HG02970 (cell line): ENCODE results near the gene CCNF.
"Not testable (repeated sequence)": the region's sequence is repeated elsewhere in the genome, so short reads cannot be mapped to it uniquely, and the experiment has no call there.

Experiments
- ATAC-seq: cut with Tn5 transposase; IDR thresholded peaks from one replicate; pipeline ENCODE4 v1.9.1; 2021; ENCODE audit warnings: mild to moderate bottlenecking, moderate library complexity, moderate number of reproducible peaks; ENCODE audit not compliant: unreplicated experiment, low FRiP score

The CCNF gene, protein sequence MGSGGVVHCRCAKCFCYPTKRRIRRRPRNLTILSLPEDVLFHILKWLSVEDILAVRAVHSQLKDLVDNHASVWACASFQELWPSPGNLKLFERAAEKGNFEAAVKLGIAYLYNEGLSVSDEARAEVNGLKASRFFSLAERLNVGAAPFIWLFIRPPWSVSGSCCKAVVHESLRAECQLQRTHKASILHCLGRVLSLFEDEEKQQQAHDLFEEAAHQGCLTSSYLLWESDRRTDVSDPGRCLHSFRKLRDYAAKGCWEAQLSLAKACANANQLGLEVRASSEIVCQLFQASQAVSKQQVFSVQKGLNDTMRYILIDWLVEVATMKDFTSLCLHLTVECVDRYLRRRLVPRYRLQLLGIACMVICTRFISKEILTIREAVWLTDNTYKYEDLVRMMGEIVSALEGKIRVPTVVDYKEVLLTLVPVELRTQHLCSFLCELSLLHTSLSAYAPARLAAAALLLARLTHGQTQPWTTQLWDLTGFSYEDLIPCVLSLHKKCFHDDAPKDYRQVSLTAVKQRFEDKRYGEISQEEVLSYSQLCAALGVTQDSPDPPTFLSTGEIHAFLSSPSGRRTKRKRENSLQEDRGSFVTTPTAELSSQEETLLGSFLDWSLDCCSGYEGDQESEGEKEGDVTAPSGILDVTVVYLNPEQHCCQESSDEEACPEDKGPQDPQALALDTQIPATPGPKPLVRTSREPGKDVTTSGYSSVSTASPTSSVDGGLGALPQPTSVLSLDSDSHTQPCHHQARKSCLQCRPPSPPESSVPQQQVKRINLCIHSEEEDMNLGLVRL

GRCh38 chr16:2429034-2429770 lies at the start of gene CCNF:
Gene CCNF, plus strand, starts transcription at chr16:2429447. Its CDS starts 35 bp downstream, at chr16:2429482.
- peak; percentile 84 for ATAC-seq

- ATAC-seq = no peak
Observed at GRCh38 chr16:2383501-2383900, 45.7 kb upstream of the CCNF start.

- no peak for ATAC-seq
Observed at GRCh38 chr16:2384426-2384825, 44.8 kb upstream of the CCNF start.

GRCh38 chr16:2385190-2385836 lies 43.9 kb upstream of the CCNF start:
- no peak for ATAC-seq

- not testable (repeated sequence) for ATAC-seq
Observed at GRCh38 chr16:2385982-2386381, 43.3 kb upstream of the CCNF start.

GRCh38 chr16:2386990-2387389 lies 42.3 kb upstream of the CCNF start:
- no peak for ATAC-seq

DNA sequence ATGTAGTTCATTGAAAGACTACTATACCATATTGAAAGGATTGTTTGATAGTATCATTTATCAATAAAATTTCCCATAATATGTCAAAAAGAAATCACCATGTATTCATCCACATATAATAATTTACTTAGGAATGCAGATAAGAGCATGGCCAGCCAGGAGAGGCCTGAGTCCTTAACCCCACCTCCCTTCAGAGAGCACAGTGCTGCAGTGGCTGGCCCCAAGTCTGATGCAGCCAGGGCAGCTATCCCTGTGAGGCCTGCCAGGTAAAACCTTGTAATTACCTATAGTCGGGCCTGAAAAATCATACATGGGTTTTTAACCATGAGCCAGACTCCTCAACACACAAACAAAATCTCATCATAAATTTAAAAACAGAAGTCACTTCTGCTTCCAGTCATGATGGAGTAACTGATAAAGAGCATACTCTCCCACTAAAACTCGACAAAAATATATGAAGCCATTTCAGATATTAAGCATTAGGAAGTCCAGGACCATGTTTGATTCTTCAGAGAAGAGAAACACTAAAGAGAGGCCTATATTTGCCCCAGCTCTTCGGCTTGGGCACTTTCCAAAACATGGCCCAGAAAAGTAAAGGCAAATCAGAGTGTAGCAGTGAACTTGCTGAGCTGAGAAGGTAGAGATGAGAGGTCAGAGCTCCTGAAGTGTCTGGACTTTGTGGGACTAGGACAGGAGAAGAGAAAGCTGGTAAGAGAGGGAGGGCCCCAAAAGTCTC lies 40.9 kb upstream of the CCNF start:
- no peak for ATAC-seq

GRCh38 chr16:2388875-2389433 lies 40.3 kb upstream of the CCNF start:
- no peak for ATAC-seq

GRCh38 chr16:2392025-2392424 lies 37.2 kb upstream of the CCNF start:
- ATAC-seq = no peak

GRCh38 chr16:2398520-2398919 lies 30.7 kb upstream of the CCNF start:
- no peak for ATAC-seq

GRCh38 chr16:2404099-2404498 lies 25.1 kb upstream of the CCNF start:
- ATAC-seq = no peak

- no peak for ATAC-seq
Observed at GRCh38 chr16:2415085-2415484, 14.2 kb upstream of the CCNF start.

GRCh38 chr16:2420035-2420434 lies 9.2 kb upstream of the CCNF start:
- no peak for ATAC-seq

GRCh38 chr16:2422123-2422867 lies 7.0 kb upstream of the CCNF start:
- ATAC-seq = no peak

DNA sequence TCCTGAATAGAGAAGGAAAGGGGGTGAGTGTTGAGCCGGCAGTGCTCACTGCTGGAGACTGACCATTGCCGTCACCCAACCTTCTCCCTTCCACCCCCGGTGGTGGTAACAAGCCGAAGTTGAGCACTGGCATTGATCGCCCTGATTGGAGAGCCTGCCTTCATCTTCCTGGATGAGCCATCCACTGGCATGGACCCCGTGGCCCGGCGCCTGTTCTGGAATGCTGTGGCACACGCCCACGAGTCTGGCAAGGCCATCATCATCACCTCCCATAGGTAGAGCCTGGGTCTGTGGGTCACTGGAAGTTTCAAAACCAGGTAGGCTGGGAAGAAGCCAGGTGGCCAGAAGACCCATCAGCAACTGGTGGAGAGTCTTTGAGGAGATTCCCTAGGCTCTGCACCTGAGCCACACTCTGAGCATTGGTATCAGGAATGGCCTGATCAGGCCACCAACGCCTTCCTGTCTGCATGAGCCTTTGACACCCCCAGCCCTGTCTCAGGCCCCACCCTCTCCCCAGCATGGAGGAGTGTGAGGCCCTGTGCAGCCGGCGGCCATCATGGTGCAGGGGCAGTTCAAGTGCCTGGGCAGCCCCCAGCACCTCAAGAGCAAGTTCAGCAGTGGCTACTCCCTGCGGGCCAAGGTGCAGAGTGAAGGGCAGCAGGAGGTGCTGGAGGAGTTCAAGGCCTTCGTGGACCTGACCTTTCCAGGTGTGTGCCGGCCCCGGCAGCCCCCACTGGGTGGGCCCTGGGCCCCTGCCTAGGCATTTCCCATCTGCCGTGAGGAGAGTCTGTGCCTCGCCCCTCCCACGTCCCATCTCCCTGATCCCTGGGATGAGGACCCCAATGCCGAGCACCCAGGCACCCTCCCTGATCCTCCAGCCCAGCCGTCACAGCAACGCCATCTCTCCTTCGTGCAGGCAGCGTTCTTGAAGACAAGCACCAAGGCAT lies 4.9 kb upstream of the CCNF start:
- no peak for ATAC-seq

GRCh38 chr16:2425008-2425518 lies 4.2 kb upstream of the CCNF start:
- ATAC-seq = no peak

GRCh38 chr16:2425825-2426430 lies 3.3 kb upstream of the CCNF start:
- no peak for ATAC-seq
